OCI-LY7 (cell line): Measurements from ENCODE around the gene WDR64. TPM values are rescaled to one million over a fixed set of nuclear protein-coding genes. Genes with fewer than 3 reads are reported as not detected.

Experiments
- BruUV-seq: library from RNA; stranded (reverse); fragments of 400-500 nt; replicated peaks from 2 replicates; lab custom pipeline; 2021; lab: Mats Ljungman, UMichigan
- CTCF ChIA-PET: fragments of 300-600 bp; sonication (Branson Sonifier 250); formaldehyde crosslinking; loops from one replicate; lab custom pipeline; 2022; ENCODE audit warnings: antibody characterized with exemption; ENCODE audit not compliant: unreplicated experiment; lab: Charles Lee
- POLR2A ChIA-PET: fragments of 300-600 bp; sonication (Branson Sonifier 250); formaldehyde crosslinking; loops from one replicate; lab custom pipeline; 2022; ENCODE audit warnings: antibody characterized with exemption; lab: Charles Lee
- DNase-seq: peaks from one replicate; pipeline ENCODE4 v3.0.0-alpha.2; 2015; ENCODE audit warnings: low spot score
- H2AFZ ChIP-seq: fragments of 200-600 bp; sonication (generic), shearing (Covaris generic); 2 replicates; pipeline ENCODE4 v1.6.1; 2014; ENCODE audit warnings: mild to moderate bottlenecking, antibody characterized with exemption, low read length, moderate library complexity
- H3K27ac ChIP-seq: fragments of 200-600 bp; sonication (generic); 2 replicates; pipeline ENCODE4 v1.5.1; 2014; ENCODE audit warnings: mixed run types, low read depth, mild to moderate bottlenecking, moderate library complexity, low read length, inconsistent platforms; ENCODE audit not compliant: poor library complexity, severe bottlenecking
- H3K36me3 ChIP-seq: fragments of 200-600 bp; sonication (generic); 2 replicates; pipeline ENCODE4 v1.6.1; 2014; ENCODE audit warnings: mild to moderate bottlenecking, antibody characterized with exemption, low read length, moderate library complexity, mixed read lengths; ENCODE audit not compliant: insufficient read depth
- H3K4me1 ChIP-seq: fragments of 200-600 bp; sonication (generic); 2 replicates; pipeline ENCODE4 v1.5.1; 2014; ENCODE audit warnings: mild to moderate bottlenecking, low read length; ENCODE audit not compliant: insufficient read depth, poor library complexity, severe bottlenecking
- H3K4me2 ChIP-seq: fragments of 200-600 bp; sonication (generic); 2 replicates; pipeline ENCODE4 v1.6.1; 2014; ENCODE audit warnings: mild to moderate bottlenecking, low read length
- H3K4me3 ChIP-seq: fragments of 200-600 bp; sonication (generic); 2 replicates; pipeline ENCODE4 v1.5.1; 2014; ENCODE audit warnings: mild to moderate bottlenecking, low read depth, low read length; ENCODE audit not compliant: poor library complexity, severe bottlenecking
- H3K79me2 ChIP-seq: fragments of 200-600 bp; sonication (generic); 2 replicates; pipeline ENCODE4 v1.6.1; 2016; ENCODE audit warnings: low read depth, mild to moderate bottlenecking, low read length, moderate library complexity, mixed read lengths; ENCODE audit not compliant: insufficient read depth
- H3K9me2 ChIP-seq: fragments of 200-600 bp; sonication (generic); 2 replicates; pipeline ENCODE4 v1.6.1; 2016; ENCODE audit warnings: mild to moderate bottlenecking, low read length, mixed read lengths; ENCODE audit not compliant: insufficient read depth
- H3K9me3 ChIP-seq: fragments of 200-600 bp; sonication (generic); 2 replicates; pipeline ENCODE4 v1.6.1; 2014; ENCODE audit warnings: mild to moderate bottlenecking, mixed run types, low read length, mixed read lengths
- H4K20me1 ChIP-seq: fragments of 200-600 bp; sonication (generic); 2 replicates; pipeline ENCODE4 v1.6.1; 2014; ENCODE audit warnings: mild to moderate bottlenecking, antibody characterized with exemption, low read length, moderate library complexity, mixed read lengths; ENCODE audit not compliant: insufficient read depth
- CTCF ChIP-seq: fragments of 200-600 bp; sonication (generic); conservative IDR thresholded peaks from 2 replicates; pipeline ENCODE4 v1.5.1; 2014; ENCODE audit warnings: mild to moderate bottlenecking, antibody characterized with exemption, low read length, moderate library complexity, mixed read lengths
- EZH2phosphoT487 ChIP-seq: fragments of 200-600 bp; sonication (generic); IDR thresholded peaks from 2 replicates; pipeline ENCODE4 v1.6.1; 2018; ENCODE audit warnings: low read depth, borderline replicate concordance, mild to moderate bottlenecking, mixed run types, antibody characterized with exemption, low read length, moderate library complexity, mixed read lengths
- intact Hi-C: fragments of 100-400 bp; cut with micrococcal nuclease; formaldehyde crosslinking; loops from one replicate; pipeline ENCODE4 v1.10.0; 2022; ENCODE audit not compliant: unreplicated experiment
- total RNA-seq, 2 experiments: library from RNA; depleted of rRNA in 1 of 2; stranded (reverse); fragments of >200 nt in 1 of 2; shearing (Covaris generic) in 1 of 2; gene quantifications; 2 replicates each; pipeline ENCODE4 v1.2.3, GENCODE V29; 2014 to 2022

The WDR64 gene
- total RNA-seq, 2 experiments from 2014 or later, result not detected

- no peak overlapping the region for H3K4me3 ChIP-seq
- no peaks in the 10 kb centered on the region for H3K9me3 ChIP-seq
- intact Hi-C loops, result no loop called here
- H3K36me3 ChIP-seq, result no peaks in the 10 kb centered on the region
- H3K79me2 ChIP-seq, result no peaks in the 10 kb centered on the region
- H4K20me1 ChIP-seq, result no peaks in the 10 kb centered on the region
- ChIA-PET POLR2A (no interaction called here), CTCF (no interaction called here)
- no peak overlapping the region for H2AFZ ChIP-seq
- H3K27ac ChIP-seq, result no peak overlapping the region
- H3K4me2 ChIP-seq, result no peak overlapping the region
- no peak for DNase-seq
- H3K4me1 ChIP-seq, result no peaks in the 10 kb centered on the region
- no TSS peak for BruUV-seq
- TF ChIP-seq EZH2phosphoT487 (no peak), CTCF (no peak)
- H3K9me2 ChIP-seq, result no peaks in the 10 kb centered on the region
Observed at GRCh38 chr1:241775021-241775420, 122.9 kb downstream of the WDR64 start.

- H4K20me1 ChIP-seq, result no peaks in the 10 kb centered on the region
- H3K27ac ChIP-seq, result no peak overlapping the region
- intact Hi-C loops, result no loop called here
- no peak for DNase-seq
- no TSS peak for BruUV-seq
- no peak overlapping the region for H3K4me2 ChIP-seq
- no peaks in the 10 kb centered on the region for H3K9me2 ChIP-seq
- no peaks in the 10 kb centered on the region for H3K4me1 ChIP-seq
- H3K4me3 ChIP-seq, result no peak overlapping the region
- no peaks in the 10 kb centered on the region for H3K79me2 ChIP-seq
- no peak for TF ChIP-seq CTCF
- no peak for TF ChIP-seq EZH2phosphoT487
- no peaks in the 10 kb centered on the region for H3K36me3 ChIP-seq
- no peak overlapping the region for H2AFZ ChIP-seq
- CTCF ChIA-PET, result no interaction called here
- no peaks in the 10 kb centered on the region for H3K9me3 ChIP-seq
- POLR2A ChIA-PET, result no interaction called here
Observed at GRCh38 chr1:241776911-241777310, 124.8 kb downstream of the WDR64 start.

GRCh38 chr1:241778117-241778516 lies 126.0 kb downstream of the WDR64 start:
- Histone ChIP-seq H3K4me3 (no peak overlapping the region), H3K27ac (no peak overlapping the region), H3K36me3 (no peaks in the 10 kb centered on the region), H3K4me1 (no peaks in the 10 kb centered on the region), H3K9me2 (no peaks in the 10 kb centered on the region), H3K4me2 (no peak overlapping the region), H3K9me3 (no peaks in the 10 kb centered on the region), H4K20me1 (no peaks in the 10 kb centered on the region), H3K79me2 (no peaks in the 10 kb centered on the region), H2AFZ (no peak overlapping the region)
- DNase-seq, result no peak
- BruUV-seq, result no TSS peak
- ChIA-PET CTCF (no interaction called here), POLR2A (no interaction called here)
- TF ChIP-seq EZH2phosphoT487 (no peak), CTCF (no peak)
- intact Hi-C loops, result no loop called here
